ENCODE data around the gene TMEM88. TPM values are rescaled to one million over a fixed set of nuclear protein-coding genes. Genes with fewer than 3 reads are reported as not detected.
A peak's percentile ranks its signal among the peaks of the same experiment; 100 is the strongest.

TMEM88 gene
- total RNA-seq, 4 donors from 2014 or later, result 1.5 to 3.8 (median 1.6) TPM; not detected in 1

GRCh38 chr17:7839190-7839875, 15.5 kb upstream of the TMEM88 start:
- Histone ChIP-seq H3K4me3 (peak overlapping the region in 1 of 4 donors; percentile 82), H3K36me3 (peaks cover 0 to 8% (median 0%) of the 10 kb centered on the region in 3 donors), H3K4me1 (peaks cover 34 to 92% (median 50%) of the 10 kb centered on the region in 3 donors), H3K27ac (peak overlapping the region; percentile 97 to 99 (median 98)), H3K9me3 (no peaks in the 10 kb centered on the region), H3K27me3 (no peaks in the 10 kb centered on the region)
- intact Hi-C loops (cut with DNase I), result no loop called here
- DNase-seq, result no peak
- 46 to 76% methylated on average over 5 of the region's 6 CpGs for WGBS, 2 donors
- TF ChIP-seq POLR2A (IDR thresholded peaks at IDR 0.05) (no peak), CTCF (IDR thresholded peaks at IDR 0.05) (no peak)

- Histone ChIP-seq H3K27me3 (no peaks in the 10 kb centered on the region), H3K4me3 (no peak overlapping the region), H3K27ac (peak overlapping the region in 3 of 4 donors; percentile 97 to 99 (median 99)), H3K36me3 (peaks cover 0 to 8% (median 0%) of the 10 kb centered on the region in 3 donors), H3K9me3 (no peaks in the 10 kb centered on the region), H3K4me1 (peaks cover 35 to 90% (median 51%) of the 10 kb centered on the region in 3 donors)
- TF ChIP-seq POLR2A (IDR thresholded peaks at IDR 0.05), result no peak
- no peak for TF ChIP-seq CTCF (IDR thresholded peaks at IDR 0.05)
- no peak for DNase-seq
- WGBS, 2 donors, result 40 to 54% methylated on average over 1 to 2 of the region's 2 CpGs
- intact Hi-C loops (cut with DNase I), result no loop called here
Measured at GRCh38 chr17:7839876-7840261, 15.0 kb upstream of the TMEM88 start.

GRCh38 chr17:7840441-7840840, 14.4 kb upstream of the TMEM88 start:
- peak overlapping the region in 3 of 4 donors; percentile 97 to 99 (median 99) for H3K27ac ChIP-seq
- H3K4me3 ChIP-seq, result no peak overlapping the region
- peaks cover 41 to 92% (median 57%) of the 10 kb centered on the region in 3 donors for H3K4me1 ChIP-seq
- H3K9me3 ChIP-seq, result no peaks in the 10 kb centered on the region
- 17 to 47% methylated on average over 1 of the region's 1 CpG for WGBS, 2 donors
- intact Hi-C loops (cut with DNase I), result no loop called here
- peaks cover 0 to 11% (median 0%) of the 10 kb centered on the region in 3 donors for H3K36me3 ChIP-seq
- no peak for DNase-seq
- no peak for TF ChIP-seq CTCF (IDR thresholded peaks at IDR 0.05)
- no peak for TF ChIP-seq POLR2A (IDR thresholded peaks at IDR 0.05)
- no peaks in the 10 kb centered on the region for H3K27me3 ChIP-seq

GRCh38 chr17:7840875-7841274, 14.0 kb upstream of the TMEM88 start:
- peak overlapping the region in 3 of 4 donors; percentile 74 to 81 (median 75) for H3K4me3 ChIP-seq

More at GRCh38 chr17:7840875-7841274, 14.0 kb upstream of the TMEM88 start:
- no peak for DNase-seq
- 50 to 78% methylated on average over 1 of the region's 1 CpG for WGBS, 2 donors
- Histone ChIP-seq H3K27me3 (no peaks in the 10 kb centered on the region), H3K27ac (peak overlapping the region; percentile 96 to 99 (median 97)), H3K9me3 (no peaks in the 10 kb centered on the region), H3K36me3 (peaks cover 2 to 15% (median 2%) of the 10 kb centered on the region in 3 donors), H3K4me1 (peaks cover 45 to 94% (median 61%) of the 10 kb centered on the region in 3 donors)
- intact Hi-C loops (cut with DNase I), result no loop called here
- no peak for TF ChIP-seq POLR2A (IDR thresholded peaks at IDR 0.05)
- no peak for TF ChIP-seq CTCF (IDR thresholded peaks at IDR 0.05)

Measured in esophagus squamous epithelium (tissue), 5 donors.